GM18498 (cell line): ENCODE measurements around the gene LAMTOR2.

Experiments used
- ATAC-seq: cut with Tn5 transposase; IDR thresholded peaks from one replicate; pipeline ENCODE4 v1.9.1; 2021; ENCODE audit warnings: mild to moderate bottlenecking, moderate library complexity; ENCODE audit not compliant: unreplicated experiment

LAMTOR2 gene

GRCh38 chr1:156096640-156097391, 42.2 kb downstream of the LAMTOR2 start:
- ATAC-seq = peak; percentile 63

DNA sequence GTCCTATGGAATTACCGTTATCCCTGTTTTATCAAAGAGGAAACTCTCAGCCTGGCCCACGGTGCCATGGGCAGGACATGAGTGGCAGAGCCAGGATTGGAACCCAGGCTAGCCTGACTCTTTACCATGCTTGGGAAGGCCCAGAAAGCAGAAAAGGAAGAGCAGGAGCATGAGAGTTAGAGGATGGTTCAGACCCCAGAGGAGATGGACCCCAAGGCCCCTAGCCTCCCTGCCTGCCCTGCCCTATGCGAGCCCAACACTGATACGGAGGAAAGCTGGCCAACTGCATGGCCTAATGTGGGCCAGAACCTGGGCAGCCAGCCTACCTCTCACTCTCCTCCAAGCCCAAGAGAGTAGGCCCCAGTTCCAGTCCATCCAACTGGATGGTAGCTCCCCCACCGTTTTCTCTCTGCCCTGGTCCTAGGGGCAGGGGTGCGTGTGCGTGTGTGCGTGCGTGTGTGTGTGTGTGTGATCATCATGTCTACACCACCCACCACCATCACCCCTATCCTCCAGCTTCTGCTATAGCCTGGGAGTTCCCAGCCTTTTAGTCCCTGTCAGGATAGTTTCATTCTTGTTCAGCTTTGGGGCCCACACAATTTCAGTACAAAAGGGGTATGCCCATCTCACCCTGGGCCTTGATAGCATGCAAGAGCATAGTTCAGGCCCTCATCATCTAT, 43.1 kb downstream of the LAMTOR2 start:
- ATAC-seq = peak; percentile 27

DNA sequence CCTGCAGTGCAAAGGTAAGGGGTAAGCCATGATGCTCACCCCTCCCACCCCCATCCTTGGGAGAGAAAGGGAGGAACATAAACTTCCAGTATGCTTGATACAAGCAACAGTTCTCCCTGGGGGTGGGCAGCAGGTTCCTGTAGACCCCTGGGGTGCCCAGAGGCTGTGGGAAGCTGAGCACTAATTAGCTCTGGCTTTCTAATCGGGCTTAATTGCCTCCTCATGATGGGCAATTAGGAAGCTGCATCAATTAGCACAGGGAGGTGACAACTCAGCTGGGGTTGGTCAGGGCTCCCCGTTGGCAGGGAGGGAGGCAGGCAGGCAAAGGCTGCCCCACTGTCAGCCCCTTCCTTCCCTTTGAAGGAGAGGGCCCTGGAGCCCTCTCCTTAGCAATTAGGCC, 44.2 kb downstream of the LAMTOR2 start:
- ATAC-seq = no peak

DNA sequence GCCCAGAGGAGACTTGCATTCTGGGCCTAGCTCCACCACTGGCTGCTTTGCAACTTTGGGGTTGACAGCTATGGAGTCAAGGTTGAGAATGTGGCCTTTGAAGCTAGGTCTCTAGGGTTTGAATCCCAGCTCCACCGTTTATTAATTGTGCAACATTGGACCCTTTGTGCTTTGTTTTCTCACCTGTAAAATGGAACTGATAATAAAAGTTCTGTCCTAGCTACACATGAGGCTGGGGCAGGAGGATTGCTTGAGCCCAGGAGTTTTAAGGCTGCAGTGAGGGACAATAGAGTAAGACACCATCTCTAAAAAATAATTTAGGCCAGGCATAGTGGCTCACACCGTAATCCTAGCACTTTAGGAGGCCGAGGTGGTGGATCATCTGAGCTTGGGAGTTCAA, 44.7 kb downstream of the LAMTOR2 start:
- no peak for ATAC-seq

DNA sequence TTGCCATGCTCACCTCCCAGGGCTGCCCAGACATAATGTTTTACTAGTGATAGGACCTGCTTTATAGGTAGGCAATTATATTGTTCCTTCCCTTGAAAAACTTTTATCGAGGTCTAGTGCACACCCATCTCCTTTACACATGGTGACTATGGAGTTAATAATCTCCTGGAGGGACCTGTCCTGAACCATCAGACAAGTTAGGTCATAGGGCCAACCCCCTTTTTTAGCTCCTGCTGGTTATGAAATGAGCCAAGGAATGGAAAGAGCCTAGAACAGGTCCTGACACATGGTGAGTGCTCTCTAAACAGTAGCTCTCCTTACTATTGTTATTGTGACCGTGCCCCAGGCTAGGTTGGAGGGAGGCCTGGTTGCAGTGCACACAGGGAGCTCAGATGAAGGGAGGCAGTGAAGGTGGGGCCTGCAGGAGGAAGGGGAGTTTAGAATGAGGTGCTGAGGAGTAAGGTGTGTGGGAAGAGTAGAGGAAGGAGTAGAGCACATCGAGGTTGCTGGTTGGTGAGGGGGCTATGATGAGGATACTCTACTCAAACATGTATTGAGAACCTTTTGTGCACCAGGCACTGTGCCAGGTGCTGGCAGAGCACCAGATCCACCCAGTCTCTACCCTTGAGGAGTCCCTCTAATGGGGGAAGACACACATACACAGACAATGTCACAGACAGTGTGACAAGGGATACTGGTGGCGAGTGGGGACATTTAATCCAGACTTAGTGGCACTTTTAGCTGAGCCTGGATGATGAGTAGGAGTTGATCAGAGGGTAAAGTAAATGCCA, 45.8 kb downstream of the LAMTOR2 start:
- no peak for ATAC-seq

DNA sequence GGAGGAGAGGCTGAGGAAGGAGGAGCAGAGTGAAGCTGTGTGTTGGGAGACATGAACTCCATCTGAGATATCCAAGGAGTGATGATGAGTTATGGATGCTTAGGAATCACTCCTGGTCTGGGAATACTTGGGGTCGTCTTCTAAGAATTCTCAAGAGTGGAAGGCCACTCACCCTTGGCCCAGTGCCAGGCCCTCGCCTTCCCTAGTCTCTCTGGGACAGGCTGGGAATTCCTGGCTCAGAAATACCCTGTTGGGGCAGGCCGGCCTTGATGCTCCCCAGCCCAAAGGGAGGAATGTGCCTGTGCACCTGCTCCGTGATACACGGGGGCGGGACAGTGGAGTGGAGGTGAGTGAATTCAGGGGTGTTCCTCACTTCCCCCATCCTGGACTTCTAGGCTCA, 47.3 kb downstream of the LAMTOR2 start:
- ATAC-seq = no peak

GRCh38 chr1:156102633-156103511, 48.3 kb downstream of the LAMTOR2 start:
- ATAC-seq = no peak

DNA sequence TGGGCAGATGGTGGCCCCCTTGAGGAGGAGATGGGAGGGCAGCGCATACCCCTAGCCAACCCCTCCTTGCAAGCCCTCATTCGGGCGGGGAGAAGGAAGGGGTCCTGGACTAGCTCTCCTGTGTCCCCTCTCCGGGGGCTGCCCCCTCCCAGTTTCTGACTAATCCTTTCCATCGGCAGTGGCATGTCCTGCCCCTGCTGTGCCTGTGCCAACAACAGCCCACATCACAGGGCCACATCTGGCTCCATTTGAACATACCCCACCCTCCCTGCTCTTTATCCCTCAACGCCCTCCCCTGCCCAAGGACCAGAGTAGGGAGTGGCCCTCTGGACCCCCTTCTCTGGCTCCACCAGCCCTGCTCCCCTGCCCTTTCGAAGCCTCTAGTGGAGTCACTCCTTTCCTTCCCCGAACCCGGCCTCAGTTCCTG, 49.0 kb downstream of the LAMTOR2 start:
- no peak for ATAC-seq

DNA sequence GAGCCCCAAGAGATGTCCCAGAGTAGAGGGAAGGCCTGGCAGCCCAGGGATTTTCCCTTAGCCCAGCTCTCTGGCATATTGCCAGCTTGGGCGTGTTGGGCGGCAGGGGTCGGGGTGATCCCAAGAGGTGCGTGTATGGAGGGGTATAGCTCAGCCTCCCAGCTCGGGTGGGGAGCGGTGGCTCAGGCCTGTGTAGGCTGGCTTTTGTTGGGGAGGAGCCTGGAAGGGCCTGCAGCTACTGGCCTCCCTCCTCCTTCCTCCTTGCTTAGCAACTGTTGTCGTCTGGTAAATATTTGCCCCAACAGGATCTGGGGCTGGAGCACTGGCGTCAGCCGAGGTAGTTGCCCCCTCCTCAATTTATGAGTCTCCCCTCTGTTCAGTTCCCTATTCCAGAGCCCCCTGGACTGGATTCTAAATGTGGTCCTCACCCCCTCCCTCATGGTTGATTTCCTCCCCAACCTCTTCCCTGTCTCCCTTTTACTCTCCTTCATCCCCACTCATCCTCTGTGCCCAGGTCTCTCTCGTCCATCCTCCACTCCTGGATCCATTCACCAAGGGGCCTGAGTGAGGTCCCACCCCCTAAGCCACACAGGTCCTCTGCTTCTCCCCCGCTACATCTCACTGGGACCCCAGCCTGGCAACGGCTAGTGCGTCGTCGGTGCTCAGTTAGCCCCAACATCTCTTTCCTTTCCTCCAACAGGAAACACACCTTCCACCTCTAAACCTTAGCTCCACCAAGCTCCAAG, 49.7 kb downstream of the LAMTOR2 start:
- ATAC-seq = no peak

DNA sequence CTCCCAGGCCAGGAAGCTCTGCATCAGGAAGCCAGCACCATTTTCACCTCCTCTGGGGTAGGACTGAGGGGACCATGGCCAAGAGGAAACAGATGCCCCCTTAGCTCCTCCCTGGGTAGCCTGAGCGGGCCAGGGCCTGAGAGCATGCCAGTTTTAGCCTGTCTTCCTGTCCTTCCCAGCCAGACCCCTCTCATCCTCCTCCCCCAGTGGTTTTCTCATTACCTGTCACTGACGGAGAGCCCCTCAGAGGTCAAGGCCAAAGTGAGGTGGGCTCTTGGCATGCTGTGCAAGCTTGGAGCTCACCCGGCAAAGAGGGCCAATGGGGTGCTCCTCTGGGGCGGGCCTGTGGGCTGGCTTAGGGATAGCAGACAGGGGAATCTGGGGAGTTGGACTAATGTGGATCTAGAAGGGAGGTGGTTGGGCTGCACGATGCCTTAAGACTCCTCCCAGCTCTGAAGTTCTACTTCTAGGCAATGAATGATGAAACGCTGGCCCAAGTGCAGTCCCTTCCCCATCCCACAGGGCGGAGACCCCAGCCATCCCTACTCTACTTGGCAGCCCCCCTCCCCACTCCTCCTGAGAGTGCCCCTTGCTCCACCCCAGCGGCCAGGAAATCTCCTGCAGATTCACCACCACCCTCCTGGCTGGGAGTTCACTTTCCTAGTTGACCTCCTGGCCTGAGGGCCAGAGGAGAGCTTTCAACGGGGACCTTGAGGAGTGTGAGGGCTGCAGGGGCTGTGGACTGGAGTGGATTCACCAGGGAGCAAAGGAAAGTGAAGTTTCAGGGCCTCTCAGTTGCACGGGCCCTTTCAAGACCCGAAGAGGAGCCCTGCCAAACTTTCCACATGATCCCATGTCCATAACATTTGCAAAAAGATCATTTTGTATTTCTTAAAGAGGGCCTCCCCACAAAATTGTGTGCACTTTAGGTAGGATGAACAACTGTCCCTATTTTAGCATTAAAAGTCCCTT, 50.6 kb downstream of the LAMTOR2 start:
- no peak for ATAC-seq

GRCh38 chr1:156106624-156107488, 52.3 kb downstream of the LAMTOR2 start:
- ATAC-seq = no peak

GRCh38 chr1:156108057-156108456, 53.5 kb downstream of the LAMTOR2 start:
- ATAC-seq = no peak
